CD4-positive, alpha-beta T cell treated with Interleukin-15 for 4 hours (primary cell): ENCODE data around the gene TYMP.
A peak's percentile ranks its signal among the peaks of the same experiment; 100 is the strongest.

Experiments used
- DNase-seq: peaks from one replicate; pipeline ENCODE4 v3.0.0-alpha.2; 2020; ENCODE audit warnings: low spot score

TYMP gene

DNA sequence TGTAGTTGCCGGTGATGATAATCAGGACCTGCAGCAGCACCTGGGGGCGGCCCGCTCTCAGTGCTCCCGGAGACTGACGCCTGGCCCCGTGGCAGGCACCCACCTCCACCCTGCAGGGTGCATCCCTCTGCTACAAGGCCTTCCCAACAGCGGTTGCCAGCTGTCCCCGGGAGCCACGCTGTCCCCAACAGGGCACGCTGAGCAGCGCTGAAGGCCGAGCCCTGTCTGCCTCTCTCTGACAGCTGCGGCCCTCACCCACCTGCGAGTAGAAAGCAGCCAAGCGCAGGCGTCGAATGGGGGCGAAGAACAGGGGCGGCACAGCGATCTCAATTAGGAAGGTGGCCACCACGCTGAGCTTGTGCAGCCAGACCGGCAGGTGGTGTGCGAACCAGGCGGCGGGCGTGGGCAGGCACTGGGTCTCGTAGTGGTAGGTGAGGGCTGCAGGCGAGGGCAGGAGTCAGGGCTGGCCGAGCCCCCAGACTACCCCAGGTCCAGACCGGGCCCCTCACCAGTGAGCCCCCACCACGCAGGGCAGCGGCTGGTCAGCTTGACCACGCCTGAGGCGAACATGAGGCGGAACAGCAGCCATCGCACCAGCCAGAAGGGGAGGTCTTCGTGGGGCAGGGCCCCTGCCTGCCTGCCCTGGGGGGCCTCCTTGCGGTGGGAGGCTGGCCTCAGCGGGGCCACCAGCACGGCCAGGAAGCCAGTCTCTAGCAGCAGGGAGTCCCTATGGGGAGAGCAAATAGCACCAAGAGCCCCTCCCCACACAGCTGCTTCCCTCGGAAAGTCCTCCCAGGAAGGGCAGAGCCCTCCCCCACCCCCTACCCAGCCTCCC is 23.8 kb downstream of the TYMP start:
- DNase-seq = no peak

DNA sequence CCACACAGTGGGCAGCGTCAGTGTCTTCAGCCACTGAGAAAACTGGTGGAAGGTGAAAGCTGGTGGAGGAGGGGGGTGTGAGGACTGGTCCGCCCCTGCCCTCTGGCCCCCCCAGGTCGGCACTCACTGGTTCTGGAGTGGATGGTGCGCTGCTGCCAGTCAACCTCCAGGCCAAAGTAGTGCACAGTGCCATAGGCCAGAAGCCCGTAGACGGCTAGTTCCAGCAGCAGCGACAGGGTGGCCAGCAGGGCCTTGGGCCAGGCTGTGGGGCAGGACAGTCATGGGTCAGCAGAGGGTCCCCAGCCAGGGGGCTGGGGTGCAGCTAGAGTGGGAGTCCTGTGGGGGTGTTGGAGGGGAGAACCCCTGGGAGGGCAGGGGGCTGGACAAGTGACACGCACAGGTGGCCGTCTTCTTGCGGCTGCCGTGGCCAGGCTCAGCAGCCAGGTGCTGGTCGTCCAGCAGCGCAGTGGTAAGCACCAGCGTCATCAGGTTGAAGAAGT is 24.5 kb downstream of the TYMP start:
- DNase-seq = no peak

DNA sequence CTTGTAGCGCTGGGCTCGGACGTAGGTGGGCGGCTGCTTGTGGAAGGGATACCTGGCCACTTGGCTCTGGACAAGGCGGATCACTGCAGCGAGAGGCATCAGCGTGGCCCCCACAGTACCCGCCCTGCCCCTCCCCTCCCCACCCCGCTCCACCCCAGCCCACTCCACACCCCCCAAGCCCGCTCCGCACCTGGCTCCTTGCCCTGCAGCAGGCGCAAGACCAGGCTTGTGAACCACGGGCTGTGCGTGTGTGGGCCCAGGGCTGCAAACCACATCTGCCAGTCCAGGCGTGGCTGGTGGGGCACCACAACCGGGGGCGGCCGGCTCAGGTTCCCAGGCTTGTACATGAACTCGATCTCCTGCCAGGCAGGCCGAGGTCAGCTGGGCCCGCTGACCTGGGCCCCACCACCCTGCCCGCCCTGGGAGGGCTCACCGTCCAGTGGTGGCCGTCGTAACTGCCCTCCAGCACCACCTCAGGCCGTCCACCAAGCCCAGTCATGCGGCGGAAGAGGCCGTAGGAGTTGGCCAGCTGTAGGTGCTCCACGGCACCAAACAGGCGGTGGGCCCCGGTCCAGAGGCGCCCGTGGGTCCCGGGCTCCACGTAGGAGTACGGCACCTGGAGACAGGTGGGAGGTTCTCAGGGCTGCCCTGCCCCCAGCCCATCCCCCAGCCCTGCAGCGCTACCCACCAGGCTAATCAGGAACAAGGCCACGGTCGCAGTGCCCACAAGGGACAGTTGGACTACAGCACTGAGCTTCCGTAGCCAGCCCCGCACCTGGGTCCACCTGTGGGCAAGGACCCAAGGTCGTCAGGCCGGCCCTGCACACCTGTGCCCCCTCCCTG is 25.2 kb downstream of the TYMP start:
- DNase-seq = no peak

DNA sequence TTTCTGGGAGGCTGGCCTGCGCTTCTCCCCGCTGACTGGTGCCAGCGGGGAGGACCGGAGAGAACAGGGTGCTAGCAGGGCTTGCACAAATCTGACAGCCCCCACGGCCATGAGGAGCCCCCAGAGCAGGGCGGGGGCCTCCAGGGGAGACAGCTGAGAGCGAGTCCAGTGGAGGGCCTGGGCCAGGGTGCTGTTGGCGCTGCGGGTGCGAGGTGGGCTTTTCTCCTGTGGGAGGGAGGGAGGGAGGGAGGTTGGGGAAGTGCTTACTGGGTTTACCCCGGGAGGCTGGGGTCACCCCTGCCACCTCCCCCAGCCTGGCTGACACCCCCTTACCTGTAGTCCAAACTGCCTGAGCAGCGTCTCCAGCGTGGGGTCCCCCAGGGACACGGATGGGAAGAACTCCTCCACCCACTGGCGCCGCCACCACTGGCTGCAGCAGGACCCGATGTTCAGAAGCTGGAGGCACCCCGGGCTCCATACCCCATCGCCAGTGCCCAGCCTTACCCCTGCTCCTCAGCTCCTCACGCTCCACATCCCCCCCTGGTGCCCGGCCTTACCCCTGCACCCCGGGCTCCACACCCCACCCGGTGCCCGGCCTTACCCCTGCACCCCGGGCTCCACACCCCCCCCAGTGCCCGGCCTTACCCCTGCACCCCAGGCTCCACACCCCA is 26.2 kb downstream of the TYMP start:
- DNase-seq = no peak

DNA sequence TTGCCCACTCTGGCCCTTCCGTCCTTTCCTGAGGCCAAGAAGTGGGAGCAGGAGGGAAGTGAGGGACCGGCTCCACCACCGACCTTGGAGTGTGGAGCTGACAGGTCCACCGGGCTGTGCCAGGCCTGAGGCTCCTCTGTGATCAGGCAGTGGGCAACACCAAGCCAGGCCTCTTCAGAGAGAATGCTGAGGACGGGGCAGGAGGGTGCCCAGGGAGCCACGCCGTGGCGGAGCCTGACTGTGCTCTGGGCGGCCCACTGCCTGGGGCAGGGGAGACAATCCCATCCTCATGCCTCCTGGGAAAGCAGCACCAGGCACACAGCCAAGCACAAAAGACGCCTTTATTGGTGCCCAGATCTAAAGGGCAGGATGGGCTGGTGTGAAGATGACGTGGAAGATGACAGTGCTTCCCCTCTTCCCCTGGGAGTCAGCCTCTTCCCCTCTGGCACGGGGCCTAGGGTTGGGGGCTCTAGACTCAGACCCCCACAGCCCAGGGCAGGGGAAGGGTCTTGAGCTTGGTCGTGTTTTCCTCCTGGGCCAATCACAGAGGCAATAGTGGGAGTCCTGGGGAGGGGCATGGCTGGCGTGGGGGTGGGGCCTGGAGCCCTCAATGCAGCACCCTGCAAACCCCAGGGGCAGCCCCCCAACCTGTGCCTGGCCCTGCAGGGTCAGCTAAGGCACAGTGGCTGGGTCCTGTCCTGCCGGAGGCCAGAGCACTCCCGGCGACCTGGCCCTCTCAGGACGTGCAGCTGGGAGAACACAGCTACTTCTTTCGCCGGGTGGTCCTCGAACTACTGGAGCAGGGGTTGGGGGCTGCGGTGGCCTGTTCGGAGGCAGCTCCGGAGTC is 27.0 kb downstream of the TYMP start:
- DNase-seq = no peak

DNA sequence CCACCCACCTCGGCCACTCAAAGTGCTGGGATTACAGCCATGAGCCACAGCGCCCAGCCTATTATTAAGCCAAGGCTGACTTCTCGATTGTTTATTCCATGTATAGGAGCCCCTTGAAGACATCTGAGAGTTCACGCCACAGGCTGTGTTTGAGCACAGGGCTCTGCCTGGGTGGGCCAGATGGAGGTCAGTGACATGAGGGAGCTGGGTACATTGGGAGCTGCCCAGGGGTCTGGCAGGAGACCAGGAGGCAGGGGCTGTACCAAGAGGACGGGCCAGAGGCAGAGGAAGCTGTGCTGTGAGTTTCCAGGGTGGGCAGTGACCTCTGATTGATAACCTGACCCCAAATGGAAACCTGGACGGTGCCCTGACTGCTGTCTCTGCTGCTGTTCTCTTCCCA is 27.7 kb downstream of the TYMP start:
- no peak for DNase-seq

DNA sequence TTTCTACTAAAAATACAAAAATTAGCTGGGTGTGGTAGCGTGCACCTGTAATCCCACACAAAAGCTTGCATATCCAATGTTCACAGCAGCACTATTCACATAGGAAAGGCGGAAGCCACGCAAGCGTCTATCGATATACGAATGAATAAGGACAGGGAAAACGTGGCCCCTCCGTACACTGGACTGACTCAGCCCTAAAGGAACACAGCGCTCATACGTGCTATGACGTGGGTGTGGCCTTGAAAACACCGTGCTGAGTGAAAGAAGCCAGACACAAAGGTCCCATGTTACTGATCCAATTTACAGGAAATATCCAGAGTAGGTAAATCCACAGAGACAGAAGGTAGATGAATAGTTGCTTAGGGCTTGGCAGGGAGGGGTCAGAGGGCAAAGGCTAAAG is 29.4 kb downstream of the TYMP start:
- no peak for DNase-seq

DNA sequence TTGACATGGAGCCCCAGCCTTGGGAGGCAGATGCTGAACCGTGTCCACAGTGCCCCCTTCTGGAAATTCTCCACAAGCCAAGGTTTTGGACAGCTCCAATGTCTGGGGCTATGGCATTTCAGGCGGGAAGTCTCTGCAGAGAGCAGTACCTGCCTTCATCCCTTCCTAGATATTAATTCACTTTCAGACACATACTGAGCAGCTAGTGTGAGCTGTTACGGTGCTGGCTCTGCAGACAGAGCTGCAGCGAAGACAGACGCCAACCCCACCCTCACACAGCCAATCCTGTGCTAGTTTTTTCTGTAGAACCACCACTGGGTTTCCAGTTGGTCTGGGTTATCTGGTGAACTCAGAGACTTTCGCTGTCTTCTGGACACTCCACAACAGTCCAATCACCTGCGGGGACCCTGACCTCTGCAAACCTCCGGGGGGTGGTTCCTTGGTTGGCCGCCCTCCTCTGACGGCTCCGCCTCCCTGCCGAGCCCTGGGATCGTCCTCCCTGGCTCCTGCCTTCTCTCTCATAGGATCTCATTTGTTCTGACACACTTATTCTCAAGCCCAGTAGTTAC is 31.4 kb downstream of the TYMP start:
- peak; percentile 80 for DNase-seq

DNA sequence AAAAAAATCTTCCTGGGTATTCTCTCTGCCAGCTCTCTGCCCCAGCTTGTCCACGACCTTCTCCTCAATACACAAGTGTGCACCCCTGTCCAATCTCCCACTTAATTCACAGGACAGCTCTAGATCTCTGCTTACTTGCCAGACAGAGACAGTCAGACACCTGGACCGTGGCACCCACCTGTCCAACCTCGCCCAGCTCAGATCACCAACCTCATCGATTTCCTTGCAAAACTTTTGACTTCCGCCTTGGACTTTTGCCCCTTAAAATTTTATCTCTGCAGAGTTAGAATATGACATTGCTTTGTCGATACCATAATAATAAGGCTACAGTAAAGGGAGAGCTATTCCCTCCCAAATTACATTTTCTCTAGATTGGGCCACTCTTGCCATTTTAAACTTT is 32.7 kb downstream of the TYMP start:
- no peak for DNase-seq

DNA sequence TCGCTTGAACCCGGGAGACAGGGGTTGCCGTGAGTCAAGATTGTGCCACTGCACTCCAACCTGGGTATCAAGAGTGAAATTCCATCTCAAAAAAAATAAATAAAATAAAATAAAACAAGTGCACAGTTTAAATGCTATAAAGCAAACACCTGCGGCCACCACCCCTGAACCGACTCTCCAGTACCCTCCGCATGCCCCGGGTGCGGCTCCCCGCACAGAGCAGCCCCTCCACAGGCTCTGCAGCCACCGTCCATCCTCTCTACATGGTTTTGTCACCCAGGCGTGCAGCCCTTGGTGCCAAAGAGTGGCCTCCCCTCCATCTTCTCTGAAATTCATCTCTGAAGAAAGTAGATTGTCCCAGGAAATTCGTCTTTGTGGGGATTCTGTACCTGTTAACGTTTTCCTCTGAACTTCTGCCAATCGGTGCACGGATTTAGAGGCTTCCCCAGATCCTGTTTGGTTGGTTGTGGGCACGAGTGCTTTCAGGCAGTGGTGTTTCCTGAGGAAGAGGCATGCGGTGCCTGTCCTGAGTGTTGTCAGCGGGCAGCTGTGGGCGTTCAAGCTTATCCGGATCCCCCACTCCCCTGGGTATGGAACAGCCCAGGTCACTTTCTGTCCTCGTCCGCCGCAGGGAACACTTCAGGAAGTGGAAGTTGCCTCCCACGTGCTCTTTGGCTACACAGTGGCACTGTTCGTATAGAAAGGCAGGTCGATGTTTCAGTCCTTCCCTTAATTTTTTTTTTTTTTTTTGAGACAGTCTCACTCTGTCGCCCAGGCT is 39.1 kb downstream of the TYMP start:
- no peak for DNase-seq

DNA sequence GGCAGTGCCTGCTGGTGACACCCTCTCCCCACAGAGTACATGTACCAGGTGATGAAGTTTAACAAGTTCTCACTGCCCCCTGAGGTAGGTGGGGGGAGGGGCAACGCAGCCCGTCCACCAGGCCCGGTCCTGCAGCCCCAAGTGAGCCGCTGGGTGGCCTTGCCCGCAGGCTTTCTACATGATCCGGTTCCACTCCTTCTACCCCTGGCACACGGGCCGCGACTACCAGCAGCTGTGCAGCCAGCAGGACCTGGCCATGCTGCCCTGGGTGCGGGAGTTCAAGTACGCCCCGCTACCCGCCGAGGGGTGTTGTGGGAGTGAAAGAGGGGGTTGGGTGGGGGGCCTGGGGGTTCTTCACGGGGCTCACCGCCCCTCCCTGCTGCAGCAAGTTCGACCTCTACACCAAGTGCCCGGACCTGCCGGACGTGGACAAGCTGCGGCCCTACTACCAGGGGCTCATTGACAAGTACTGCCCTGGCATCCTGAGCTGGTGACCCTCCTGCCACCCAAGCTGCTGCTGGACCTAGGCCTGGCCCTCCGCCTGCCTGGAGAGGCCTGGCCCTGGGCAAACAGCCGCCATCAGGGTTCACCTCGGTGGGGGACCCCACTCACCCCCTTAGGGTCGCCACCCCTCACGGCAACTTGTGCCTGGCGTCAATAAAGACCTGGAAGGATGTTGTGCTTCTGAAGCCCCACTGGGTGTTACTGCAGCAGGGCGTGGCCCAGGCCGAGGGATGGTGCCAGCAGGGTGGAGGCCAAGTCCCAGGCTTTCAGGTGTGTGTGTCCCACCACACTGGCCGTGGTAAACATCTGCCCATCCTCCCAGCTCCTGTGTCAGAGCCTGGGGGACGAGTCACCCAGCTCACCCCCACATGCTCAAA is 40.2 kb downstream of the TYMP start:
- no peak for DNase-seq

DNA sequence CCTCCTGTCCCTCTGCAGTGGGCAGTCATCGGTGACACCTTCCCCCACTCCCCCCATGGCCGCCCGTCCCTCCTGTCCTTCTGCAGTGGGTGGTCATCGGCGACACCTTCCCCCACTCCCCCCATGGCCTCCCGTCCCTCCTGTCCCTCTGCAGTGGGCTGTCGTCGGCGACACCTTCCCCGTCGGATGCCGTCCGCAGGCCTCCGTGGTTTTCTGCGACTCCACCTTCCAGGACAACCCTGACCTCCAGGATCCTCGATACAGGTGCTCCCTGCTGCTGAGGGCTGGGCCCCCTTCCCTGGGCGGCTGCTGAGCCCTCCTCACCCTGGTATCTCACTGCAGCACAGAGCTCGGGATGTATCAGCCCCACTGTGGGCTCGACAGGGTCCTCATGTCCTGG is 40.9 kb downstream of the TYMP start:
- DNase-seq = no peak

DNA sequence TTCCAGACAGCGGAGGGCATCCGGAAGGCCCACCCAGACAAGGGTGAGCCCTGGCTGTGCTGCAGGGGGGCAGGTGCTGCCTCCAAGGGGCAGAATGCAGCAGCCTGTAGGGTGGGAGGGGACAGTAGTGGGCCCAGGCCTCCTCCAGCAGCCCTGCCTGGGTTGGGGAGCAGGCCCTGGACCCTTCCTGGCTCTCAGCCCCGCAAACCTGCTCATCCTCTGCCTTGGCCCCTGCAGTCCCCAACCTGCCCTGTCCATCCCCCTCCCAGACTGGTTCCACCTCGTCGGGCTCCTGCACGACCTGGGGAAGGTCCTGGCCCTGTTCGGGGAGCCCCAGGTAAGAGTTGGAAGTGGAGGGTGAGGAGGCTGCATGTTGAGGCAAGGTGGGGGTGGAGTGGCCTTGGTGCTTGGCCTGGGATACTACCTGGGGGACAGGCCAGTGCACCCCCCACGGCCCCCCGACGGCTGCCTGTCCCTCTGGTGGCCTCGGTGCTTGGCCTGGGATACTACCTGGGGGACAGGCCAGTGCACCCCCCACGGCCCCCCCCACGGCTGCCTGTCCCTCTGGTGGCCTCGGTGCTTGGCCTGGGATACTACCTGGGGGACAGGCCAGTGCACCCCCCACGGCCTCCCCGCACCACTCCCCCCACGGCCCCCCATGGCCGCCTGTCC is 41.7 kb downstream of the TYMP start:
- DNase-seq = no peak

DNA sequence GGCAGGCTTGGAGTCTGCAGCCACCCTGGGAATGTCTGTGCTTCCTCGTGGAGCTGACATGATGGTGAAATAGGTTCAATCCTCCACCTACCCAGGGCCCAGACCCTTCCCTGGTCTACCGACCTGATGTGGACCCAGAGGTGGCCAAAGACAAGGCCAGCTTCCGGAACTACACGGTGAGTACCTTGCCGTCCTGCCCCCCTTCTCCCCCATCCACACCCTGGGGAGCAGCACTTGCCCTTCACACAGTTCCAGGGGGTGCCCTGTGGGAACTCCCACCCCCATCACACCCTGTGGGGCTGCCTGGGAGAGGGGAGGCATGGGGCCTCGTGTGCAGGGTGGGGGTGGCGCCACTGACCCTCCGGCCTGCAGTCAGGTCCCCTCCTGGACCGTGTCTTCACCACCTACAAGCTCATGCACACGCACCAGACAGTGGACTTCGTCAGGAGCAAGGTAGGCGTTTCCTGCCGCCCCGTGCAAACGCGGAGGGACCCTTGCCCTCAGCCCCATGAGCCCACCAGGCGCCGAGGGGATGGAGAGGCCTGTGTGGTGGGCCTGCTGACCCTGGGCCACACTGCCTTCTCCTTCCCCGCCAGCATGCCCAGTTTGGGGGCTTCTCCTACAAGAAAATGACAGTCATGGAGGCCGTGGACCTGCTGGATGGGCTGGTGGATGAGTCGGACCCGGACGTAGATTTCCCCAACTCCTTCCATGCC is 42.4 kb downstream of the TYMP start:
- DNase-seq = no peak

DNA sequence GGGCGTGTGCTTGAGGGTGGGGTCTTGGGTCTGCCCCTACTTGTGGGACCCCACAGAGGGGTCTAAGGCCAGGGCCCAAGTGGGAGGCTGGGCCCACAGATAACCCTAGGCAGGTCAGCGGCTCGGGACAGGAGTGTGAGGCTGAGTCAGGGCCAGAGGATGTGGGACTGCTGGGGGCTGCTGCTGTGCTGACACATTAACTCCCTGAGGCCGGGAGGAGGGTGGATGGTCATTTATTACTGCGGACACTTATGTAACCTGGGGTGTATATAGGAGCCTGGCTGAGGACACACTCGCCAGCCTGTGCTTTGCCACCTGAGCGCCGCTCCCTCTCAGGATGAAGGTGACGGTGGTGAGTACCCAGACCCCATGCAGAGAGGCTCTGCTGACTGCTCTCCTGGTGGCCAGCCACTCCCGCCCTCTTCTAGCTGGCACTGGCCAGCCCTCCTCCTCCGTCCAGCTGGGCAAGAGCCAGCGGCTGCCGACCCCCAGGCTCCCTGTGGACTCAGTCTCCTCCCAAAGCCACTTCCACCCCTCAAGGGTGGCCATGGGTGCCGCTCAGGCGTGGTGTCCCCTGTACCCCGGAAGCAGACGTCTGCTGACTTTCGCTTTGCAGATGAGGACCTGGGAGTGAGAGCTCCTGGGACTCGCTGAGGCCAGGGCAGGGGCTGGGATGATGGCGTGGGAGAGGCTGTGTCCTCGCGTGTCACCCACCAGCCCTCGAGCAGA is 43.1 kb downstream of the TYMP start, which contains the start of gene MIOX:
MIOX (plus strand) TSS at position 299 of the 729 bp plus-strand sequence; CDS start at position 338, 39 bp downstream.
- DNase-seq = no peak

DNA sequence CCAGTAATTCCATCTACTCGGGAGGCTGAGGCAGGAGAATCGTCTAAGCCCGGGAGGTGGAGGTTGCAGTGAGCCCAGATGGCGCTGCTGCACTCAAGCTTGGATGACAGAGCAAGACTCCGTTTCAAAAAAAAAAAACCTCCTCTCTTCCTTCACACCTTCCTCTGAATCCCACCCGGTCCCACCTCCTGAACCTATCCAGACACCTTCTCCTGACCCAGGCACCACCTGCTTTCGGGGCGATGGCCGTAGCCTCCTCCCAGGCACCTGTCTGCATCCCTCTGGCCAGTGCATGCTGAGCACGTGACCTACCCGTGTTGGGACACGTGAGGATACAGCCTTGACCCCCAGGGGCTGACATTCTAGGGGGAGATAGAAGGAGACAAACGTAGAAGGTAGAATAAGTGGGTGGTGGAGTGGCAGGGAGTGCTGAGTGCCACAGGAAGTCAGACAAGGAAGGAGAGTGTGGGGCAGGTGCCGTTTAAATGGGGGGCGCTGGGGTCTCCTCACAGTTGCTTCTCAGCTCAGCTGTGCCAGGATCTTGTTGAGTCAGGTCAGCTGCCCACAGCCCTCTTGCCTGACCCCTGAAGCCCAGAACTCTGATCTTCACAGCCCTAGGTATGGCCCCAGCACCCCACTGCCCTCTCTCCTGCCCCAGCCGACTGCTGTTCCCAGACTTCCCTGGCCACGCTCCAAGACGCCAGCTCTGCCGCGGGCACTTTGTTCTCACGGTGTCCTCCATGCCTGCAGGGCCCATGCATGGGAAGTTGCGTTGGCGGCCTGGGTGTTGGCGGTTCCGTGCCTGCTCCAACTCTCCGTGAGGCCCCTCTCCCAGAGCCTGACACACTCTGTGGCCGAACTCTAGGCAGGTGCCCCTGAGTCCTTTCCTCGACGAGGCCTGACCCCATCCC is 44.3 kb downstream of the TYMP start:
- no peak for DNase-seq
